ENCODE measurements around the gene CHKB.

Gene CHKB

DNA sequence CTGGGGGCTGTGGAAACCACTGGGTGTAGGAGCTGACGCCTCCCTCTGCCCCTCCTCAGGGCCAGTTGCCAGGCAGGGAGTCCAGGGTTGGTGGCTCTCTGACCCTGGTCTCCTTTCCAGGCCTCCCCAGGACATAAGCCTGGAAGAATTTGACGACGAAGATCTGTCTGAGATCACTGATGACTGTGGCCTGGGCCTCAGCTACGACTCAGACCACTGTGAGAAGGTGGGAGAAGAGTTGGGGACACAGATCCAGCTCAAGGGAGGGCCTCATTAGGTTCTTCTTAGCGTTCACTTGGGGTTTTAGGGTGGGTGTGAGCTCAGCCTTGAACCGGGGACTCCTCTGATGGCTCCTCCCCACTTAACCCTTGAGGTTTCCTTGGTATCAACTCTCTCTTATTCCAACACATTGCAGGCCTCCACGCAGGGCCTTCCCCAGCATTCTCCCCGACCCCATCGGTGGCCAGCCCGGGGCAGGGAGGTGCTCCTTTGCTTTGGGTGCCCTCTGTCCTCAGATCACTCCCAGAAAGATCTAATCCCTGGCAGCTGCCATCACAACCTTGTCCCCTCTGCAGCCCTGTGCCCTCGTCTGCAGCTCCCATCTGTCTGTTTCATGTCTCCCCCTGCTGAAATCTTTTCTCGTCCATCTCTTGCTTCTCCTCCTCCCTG is 19.2 kb upstream of the CHKB start:
- DNase-seq (ENCODE audit: low read depth in 1 of 2, low spot score in 1 of 2) = no peak
- no peak for TF ChIP-seq JUND (IDR thresholded peaks at IDR 0.05; ENCODE audit: low read depth)
- in situ Hi-C loops (cut with HindIII; ENCODE audit: low pct_unique_long_range_greater_than_20kb, low sequenced_read_pairs) = no loop called here

DNA sequence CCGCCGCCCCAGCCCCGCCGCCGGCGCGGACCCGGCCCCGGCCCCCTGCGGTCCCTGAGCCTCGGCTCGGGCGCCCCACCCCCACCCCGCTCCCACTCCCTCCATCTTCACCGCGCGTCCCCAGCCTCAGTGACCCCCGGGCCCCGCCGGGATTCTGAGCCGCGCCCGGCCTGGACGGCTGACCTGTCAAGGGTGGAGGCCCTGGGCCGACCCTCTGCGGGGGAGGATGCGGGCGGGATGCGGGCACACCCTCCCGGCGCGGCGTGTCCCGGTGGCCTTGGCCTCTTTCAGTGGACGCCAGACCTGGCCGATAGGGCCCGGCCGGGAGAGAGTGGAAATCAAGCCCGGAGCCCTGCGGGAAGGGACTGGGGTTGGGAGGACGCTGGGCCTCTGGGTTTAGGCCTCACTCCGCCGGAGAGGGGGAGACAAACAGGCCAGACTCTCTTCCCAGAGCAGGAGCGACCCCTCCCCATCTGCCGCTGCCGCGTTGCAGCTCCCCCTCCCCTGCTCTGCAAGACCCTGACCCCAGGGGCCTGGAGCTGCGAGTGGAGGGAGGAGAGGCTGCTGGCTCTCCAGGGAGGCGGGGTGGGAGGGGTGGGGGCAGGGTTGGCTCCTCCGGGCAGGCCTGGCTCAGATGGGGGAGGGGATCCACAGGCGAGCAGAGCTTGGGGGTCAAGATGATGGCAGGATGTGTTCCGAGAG is 18.5 kb upstream of the CHKB start:
- in situ Hi-C loops (cut with HindIII; ENCODE audit: low pct_unique_long_range_greater_than_20kb, low sequenced_read_pairs) = no loop called here
- no peak for DNase-seq (ENCODE audit: low read depth in 1 of 2, low spot score in 1 of 2)
- no peak for TF ChIP-seq JUND (IDR thresholded peaks at IDR 0.05; ENCODE audit: low read depth)

DNA sequence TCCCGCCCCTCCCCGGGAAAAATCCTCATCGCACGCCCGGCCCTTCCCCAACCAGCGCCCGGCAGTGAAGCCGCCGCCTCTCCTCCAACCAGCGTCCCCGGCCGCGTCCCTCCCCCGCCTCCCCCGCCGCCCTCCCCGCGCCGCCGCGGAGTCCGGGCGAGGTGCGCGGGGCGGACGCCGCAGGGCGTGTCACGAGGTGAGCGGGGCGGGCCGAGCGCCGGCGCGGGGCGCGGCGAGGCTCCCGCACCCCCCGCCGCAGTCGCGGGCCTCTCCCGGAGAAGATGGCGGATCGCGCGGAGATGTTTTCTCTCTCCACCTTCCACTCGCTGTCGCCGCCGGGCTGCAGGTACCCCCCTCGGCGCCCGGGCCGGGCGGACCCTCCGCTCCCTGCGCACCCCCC is 17.9 kb upstream of the CHKB start, which contains the start of gene MAPK8IP2:
MAPK8IP2 (plus strand) TSS at position 256 of the 400 bp plus-strand sequence; CDS start at position 282, 26 bp downstream.
- TF ChIP-seq JUND (IDR thresholded peaks at IDR 0.05; ENCODE audit: low read depth) = no peak
- in situ Hi-C loops (cut with HindIII; ENCODE audit: low pct_unique_long_range_greater_than_20kb, low sequenced_read_pairs) = no loop called here

DNA sequence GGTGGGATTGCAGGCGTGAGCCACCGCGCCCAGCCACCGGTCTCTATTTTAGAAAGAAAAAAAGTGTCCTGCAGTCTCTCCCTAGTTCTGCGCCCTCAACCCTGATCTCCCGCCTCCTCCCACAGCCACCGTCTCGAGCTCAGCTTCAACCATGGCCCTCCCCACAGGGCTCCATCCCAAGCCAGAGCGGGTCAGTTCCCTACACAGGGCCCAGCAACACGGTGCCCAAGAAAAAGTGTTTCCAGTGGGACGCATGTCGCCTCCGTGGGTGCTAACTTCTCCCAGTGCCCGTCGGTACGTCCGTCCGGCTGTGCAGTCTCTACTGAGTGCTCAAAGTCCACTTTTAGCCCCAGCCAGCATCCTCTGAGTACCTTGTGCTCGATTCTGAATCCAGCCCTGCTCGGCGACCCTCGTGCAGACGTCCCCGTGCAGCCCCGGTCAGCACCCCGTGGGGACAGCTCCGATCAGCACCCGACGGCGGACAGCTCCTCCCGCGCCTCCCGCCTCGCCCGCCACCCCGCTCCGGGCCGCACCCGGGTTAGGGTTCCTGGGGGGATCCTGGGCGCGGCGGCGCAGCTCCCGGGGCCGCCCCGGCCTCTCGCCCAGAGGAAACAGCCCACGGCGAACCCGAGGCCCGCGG is 17.3 kb upstream of the CHKB start:
- no peak for TF ChIP-seq JUND (IDR thresholded peaks at IDR 0.05; ENCODE audit: low read depth)
- in situ Hi-C loops (cut with HindIII; ENCODE audit: low pct_unique_long_range_greater_than_20kb, low sequenced_read_pairs) = no loop called here
- DNase-seq (ENCODE audit: low read depth in 1 of 2, low spot score in 1 of 2) = peak; percentile 49 to 90

More for the DNA sequence above, 17.9 kb upstream of the CHKB start, which contains the start of gene MAPK8IP2:
- DNase-seq (ENCODE audit: low read depth in 1 of 2, low spot score in 1 of 2) = peak in 1 of 2 experiments; percentile 47

DNA sequence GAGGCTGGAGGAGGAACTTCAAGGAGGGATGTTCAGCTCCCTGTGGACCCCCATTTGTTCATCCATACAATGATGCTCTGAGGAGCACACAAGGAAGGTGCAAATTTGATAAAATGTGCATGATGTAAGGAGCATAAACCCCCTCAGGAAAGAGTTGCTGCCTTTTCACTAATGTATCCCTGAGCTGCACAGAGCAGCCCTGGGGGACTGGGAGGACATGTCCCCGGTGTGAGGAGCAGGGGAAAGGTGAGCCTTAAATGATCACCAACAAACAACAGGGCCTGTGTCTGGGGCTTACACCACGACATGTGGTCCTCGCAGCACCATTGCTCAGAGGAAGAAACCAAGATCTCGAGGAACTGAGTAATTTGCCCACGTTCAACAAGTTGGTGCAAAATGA is 14.4 kb upstream of the CHKB start:
- TF ChIP-seq JUND (IDR thresholded peaks at IDR 0.05; ENCODE audit: low read depth) = no peak
- in situ Hi-C loops (cut with HindIII; ENCODE audit: low pct_unique_long_range_greater_than_20kb, low sequenced_read_pairs) = no loop called here

DNA sequence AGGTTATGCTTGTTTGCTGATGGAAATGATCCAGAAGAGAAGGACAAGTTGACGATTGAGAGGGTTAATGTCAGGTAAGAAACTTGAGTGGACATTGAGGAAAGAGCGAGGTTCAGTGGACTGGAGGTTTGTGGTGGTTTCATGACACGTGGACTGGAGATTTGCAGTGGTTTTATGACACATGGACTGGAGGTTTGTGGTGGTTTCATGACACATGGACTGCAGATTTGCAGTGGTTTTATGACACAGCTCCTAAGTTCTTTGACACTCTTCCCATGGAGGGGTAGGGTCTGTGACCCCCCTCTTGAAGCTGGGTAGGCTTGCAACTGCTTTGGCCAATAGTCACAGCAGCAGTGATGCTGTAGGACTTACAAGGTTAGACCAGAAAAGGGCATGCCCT is 12.5 kb upstream of the CHKB start:
- no peak for DNase-seq (ENCODE audit: low read depth in 1 of 2, low spot score in 1 of 2)
- in situ Hi-C loops (cut with HindIII; ENCODE audit: low pct_unique_long_range_greater_than_20kb, low sequenced_read_pairs) = no loop called here
- no peak for TF ChIP-seq JUND (IDR thresholded peaks at IDR 0.05; ENCODE audit: low read depth)

More for the DNA sequence above, 14.4 kb upstream of the CHKB start:
- DNase-seq (ENCODE audit: low read depth in 1 of 2, low spot score in 1 of 2) = no peak

DNA sequence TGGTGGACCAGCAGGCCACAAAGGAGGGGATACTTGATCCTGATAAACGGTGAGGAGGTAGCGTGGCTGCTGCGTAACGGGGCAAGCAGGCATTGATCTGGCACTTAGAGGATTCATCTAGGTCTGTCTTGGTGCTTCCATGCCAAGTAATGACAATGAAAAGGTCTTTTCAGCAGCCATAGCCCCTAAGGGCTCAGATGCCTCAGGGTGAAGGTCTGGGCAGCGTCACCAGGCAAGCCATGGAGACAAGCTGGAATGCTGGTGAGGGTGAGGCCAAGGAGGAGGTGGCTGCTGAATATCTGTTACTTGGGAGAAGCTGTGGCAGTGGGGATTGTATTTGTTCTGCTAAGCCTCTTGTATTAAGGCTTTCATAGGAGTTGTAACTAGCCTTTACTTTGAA is 4.8 kb upstream of the CHKB start:
- TF ChIP-seq JUND (IDR thresholded peaks at IDR 0.05; ENCODE audit: low read depth) = no peak

DNA sequence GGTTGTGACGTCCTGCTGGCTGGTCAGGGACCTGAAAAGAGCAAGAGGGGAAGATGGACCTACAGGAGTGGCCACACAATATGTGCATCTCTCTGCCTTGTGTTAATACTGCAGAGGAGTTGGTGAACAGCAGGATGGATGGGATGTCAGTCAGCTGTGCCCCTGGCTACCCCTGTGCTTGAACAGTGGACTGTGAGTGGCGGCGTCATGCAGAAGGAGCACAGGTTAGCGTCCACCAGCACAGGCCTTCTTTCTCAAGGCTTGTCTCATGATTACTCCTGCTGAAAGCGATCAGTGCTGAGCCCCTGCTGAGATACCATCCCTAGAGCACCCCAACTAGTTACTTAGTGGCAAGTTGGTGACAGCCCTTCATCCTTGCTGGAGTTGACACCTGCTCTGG is 3.8 kb upstream of the CHKB start:
- in situ Hi-C loops (cut with HindIII; ENCODE audit: low pct_unique_long_range_greater_than_20kb, low sequenced_read_pairs) = no loop called here
- TF ChIP-seq JUND (IDR thresholded peaks at IDR 0.05; ENCODE audit: low read depth) = no peak
- no peak for DNase-seq (ENCODE audit: low read depth in 1 of 2, low spot score in 1 of 2)

More for the DNA sequence above, 4.8 kb upstream of the CHKB start:
- in situ Hi-C loops (cut with HindIII; ENCODE audit: low pct_unique_long_range_greater_than_20kb, low sequenced_read_pairs) = no loop called here
- DNase-seq (ENCODE audit: low read depth in 1 of 2, low spot score in 1 of 2) = no peak

DNA sequence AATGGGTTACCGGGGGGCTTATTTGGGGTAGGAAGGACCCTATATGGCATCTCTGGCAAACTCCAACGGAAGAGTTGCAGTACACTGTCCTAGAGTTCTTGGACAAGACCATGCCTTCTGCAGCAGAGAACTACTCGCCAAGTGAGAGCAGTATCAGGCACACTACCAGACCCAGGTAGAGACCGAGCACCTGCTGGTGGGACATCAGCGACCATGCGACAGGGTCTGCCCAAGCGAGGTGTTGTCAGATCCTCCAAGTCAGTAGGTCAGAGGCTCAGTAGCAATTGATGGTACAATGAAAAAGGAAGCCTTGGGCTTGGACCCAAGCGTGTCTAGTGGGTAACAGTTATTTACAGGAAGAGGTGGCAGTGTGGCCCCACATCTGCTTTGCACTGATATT is 3.1 kb upstream of the CHKB start:
- no peak for DNase-seq (ENCODE audit: low read depth in 1 of 2, low spot score in 1 of 2)
- no peak for TF ChIP-seq JUND (IDR thresholded peaks at IDR 0.05; ENCODE audit: low read depth)
- in situ Hi-C loops (cut with HindIII; ENCODE audit: low pct_unique_long_range_greater_than_20kb, low sequenced_read_pairs) = no loop called here

DNA sequence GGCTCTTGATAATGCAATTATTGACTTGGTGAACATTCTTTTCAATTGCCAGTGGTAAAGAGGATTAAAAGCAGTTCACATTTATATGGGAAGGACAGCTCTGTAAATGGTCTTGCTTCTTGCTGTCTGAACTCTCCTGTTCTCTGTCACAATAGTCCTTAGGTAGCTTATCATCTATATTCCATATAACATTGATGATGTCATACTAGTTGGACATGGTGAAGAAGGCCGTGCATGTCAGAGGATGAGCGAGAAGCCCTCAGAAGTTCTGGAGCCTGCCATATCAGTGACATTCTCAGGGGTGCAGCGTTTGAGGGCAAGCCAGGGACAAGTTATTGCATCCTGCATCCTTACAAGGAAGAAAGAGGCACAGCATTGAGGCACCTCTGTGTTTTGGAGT is 2.6 kb upstream of the CHKB start:
- TF ChIP-seq JUND (IDR thresholded peaks at IDR 0.05; ENCODE audit: low read depth) = no peak
- no peak for DNase-seq (ENCODE audit: low read depth in 1 of 2, low spot score in 1 of 2)
- in situ Hi-C loops (cut with HindIII; ENCODE audit: low pct_unique_long_range_greater_than_20kb, low sequenced_read_pairs) = no loop called here

DNA sequence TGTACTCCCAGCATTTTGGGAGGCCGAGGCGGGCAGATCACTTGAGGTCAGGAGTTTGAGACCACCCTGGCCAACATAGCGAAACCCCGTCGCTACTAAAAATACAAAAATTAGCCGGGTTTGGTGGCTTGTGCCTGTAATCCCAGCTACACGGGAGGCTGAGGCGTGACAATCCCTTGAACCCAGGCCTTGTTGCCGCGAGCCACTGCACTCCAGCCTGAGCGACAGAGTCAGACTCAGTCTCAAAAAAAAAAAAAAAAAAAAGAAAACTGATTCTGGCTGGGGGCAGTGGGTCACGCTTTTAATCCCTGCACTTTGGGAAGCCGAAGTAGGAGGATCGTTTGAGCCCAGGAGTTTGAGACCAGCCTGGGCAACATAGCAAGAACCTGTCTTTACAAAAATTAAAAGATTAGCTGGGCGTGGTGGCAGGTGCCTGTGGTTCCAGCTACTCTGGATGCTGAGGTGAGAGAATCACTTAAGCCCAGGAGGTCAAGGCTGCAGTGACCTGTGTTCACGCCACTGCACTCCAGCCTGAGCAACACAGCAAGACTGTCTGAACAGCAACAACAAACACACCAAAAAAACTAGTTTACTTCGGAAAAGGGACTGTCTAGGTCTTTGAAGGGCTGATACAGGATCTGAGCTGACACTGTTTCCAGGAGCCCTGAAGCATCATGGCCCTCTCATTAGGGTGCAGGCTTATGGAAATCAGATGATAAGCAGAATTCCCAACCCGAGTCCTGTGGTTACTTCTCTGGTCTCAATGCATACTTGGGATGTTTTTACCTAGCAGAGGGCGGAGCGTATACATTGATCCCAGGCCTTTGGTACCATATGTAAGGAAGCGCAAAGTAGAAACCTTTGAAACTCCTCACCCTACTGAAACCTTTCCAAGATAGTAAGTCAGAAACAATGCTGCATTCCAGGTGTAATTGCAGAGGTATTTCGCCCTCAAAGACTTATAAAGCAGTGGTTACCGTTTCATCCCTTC is 1.8 kb upstream of the CHKB start:
- no peak for DNase-seq (ENCODE audit: low read depth in 1 of 2, low spot score in 1 of 2)
- in situ Hi-C loops (cut with HindIII; ENCODE audit: low pct_unique_long_range_greater_than_20kb, low sequenced_read_pairs) = no loop called here
- no peak for TF ChIP-seq JUND (IDR thresholded peaks at IDR 0.05; ENCODE audit: low read depth)

DNA sequence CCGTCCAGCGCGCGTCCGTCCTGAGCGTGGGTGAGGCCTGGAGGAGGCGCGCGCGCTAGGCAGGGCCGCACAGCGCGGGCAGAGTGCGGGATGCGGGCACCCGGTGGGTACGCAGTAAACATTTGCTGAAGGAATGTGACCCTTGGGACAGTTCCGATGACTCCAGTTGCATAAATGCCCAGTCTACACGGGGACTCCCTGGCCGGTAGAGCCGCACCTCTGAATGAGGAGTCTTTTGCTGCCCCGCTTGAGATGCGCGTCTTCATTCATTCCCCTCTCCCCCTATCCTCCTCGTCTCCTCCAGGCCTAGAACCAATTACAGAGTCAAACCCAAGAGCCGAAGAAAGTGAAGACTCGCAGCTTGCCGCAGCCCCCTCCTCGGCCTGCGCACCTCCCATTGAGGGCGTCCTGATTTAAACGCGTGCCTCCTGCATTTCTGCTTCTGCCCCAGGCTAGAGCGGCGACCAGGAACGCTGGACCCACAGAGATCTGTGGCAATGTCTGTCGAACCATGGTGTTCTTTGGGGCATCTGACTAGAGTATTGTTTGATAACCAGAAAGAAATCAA is 729 bp upstream of the CHKB start:
- in situ Hi-C loops (cut with HindIII; ENCODE audit: low pct_unique_long_range_greater_than_20kb, low sequenced_read_pairs) = no loop called here
- no peak for DNase-seq (ENCODE audit: low read depth in 1 of 2, low spot score in 1 of 2)
- no peak for TF ChIP-seq JUND (IDR thresholded peaks at IDR 0.05; ENCODE audit: low read depth)
